ENCODE measurements around the gene MS4A10. TPM values are rescaled to one million over a fixed set of nuclear protein-coding genes. Genes with fewer than 3 reads are reported as not detected.

The MS4A10 gene
- total RNA-seq, 3 donors from 2014 or later, result 1.2 TPM; not detected in 2

- DNase-seq (no peak), ATAC-seq (no peak)
- no peak overlapping the region for H3K4me3 ChIP-seq
- no peaks in the 10 kb centered on the region for H3K9me3 ChIP-seq
- no peaks in the 10 kb centered on the region for H3K36me3 ChIP-seq (ENCODE audit: low read depth)
- H3K4me1 ChIP-seq (ENCODE audit: low read depth), result no peaks in the 10 kb centered on the region
- TF ChIP-seq CTCF (IDR thresholded peaks at IDR 0.05), result no peak
- intact Hi-C loops (cut with DNase I, micrococcal nuclease), result no loop called here
Measured at GRCh38 chr11:60777106-60777505, 8.0 kb upstream of the MS4A10 start.

- DNase-seq (no peak), ATAC-seq (no peak)
- TF ChIP-seq CTCF (IDR thresholded peaks at IDR 0.05), result no peak
- no peaks in the 10 kb centered on the region for H3K36me3 ChIP-seq (ENCODE audit: low read depth)
- intact Hi-C loops (cut with DNase I, micrococcal nuclease), result no loop called here
- H3K4me3 ChIP-seq, result no peak overlapping the region
- H3K9me3 ChIP-seq, result no peaks in the 10 kb centered on the region
- no peaks in the 10 kb centered on the region for H3K4me1 ChIP-seq (ENCODE audit: low read depth)
Measured at GRCh38 chr11:60777572-60777971, 7.6 kb upstream of the MS4A10 start.

- TF ChIP-seq CTCF (IDR thresholded peaks at IDR 0.05), result no peak
- intact Hi-C loops (cut with DNase I, micrococcal nuclease), result no loop called here
- H3K36me3 ChIP-seq (ENCODE audit: low read depth), result no peaks in the 10 kb centered on the region
- no peaks in the 10 kb centered on the region for H3K4me1 ChIP-seq (ENCODE audit: low read depth)
- no peak for ATAC-seq
- DNase-seq, result no peak
- H3K9me3 ChIP-seq, result no peaks in the 10 kb centered on the region
- no peak overlapping the region for H3K4me3 ChIP-seq
Measured at GRCh38 chr11:60780065-60780464, 5.1 kb upstream of the MS4A10 start.

- intact Hi-C loops (cut with DNase I, micrococcal nuclease), result no loop called here
- no peaks in the 10 kb centered on the region for H3K36me3 ChIP-seq (ENCODE audit: low read depth)
- H3K4me1 ChIP-seq (ENCODE audit: low read depth), result no peaks in the 10 kb centered on the region
- H3K9me3 ChIP-seq, result no peaks in the 10 kb centered on the region
- ATAC-seq (no peak), DNase-seq (no peak)
- H3K4me3 ChIP-seq, result no peak overlapping the region
- TF ChIP-seq CTCF (IDR thresholded peaks at IDR 0.05), result no peak
Measured at GRCh38 chr11:60780774-60781173, 4.4 kb upstream of the MS4A10 start.

- no peak for TF ChIP-seq CTCF (IDR thresholded peaks at IDR 0.05)
- no peak for ATAC-seq
- H3K4me3 ChIP-seq, result no peak overlapping the region
- intact Hi-C loops (cut with DNase I, micrococcal nuclease), result no loop called here
- H3K4me1 ChIP-seq (ENCODE audit: low read depth), result no peaks in the 10 kb centered on the region
- H3K9me3 ChIP-seq, result no peaks in the 10 kb centered on the region
- no peaks in the 10 kb centered on the region for H3K36me3 ChIP-seq (ENCODE audit: low read depth)
- DNase-seq, result no peak
Measured at GRCh38 chr11:60781286-60781980, 3.7 kb upstream of the MS4A10 start.

GRCh38 chr11:60781981-60782316 is 3.2 kb upstream of the MS4A10 start:
- TF ChIP-seq CTCF (IDR thresholded peaks at IDR 0.05), result no peak
- no peak for ATAC-seq
- H3K9me3 ChIP-seq, result no peaks in the 10 kb centered on the region
- no peak for DNase-seq
- no peaks in the 10 kb centered on the region for H3K36me3 ChIP-seq (ENCODE audit: low read depth)
- H3K4me1 ChIP-seq (ENCODE audit: low read depth), result peaks cover under 1% of the 10 kb centered on the region
- no peak overlapping the region for H3K4me3 ChIP-seq
- intact Hi-C loops (cut with DNase I, micrococcal nuclease), result no loop called here
